ENCODE measurements around the gene PAX8.

GRCh38 chr2:113219092-113219441, 59.7 kb downstream of the PAX8 start:
- TF ChIP-seq CTCF (IDR thresholded peaks at IDR 0.05) (no peak), POLR2AphosphoS5 (IDR thresholded peaks at IDR 0.05) (no peak), POLR2A (IDR thresholded peaks at IDR 0.05) (no peak), EP300 (IDR thresholded peaks at IDR 0.05) (no peak)
